Mammary microvascular endothelial cell (primary cell): Measurements from ENCODE around the gene KDM2A. TPM values are rescaled to one million over a fixed set of nuclear protein-coding genes. Genes with fewer than 3 reads are reported as not detected.

Experiments used
- total RNA-seq: library from RNA; depleted of rRNA; stranded (reverse); fragments of >200 nt; gene quantifications from 2 replicates; pipeline ENCODE4 v1.2.3, GENCODE V29; 2015

KDM2A gene
- 28.8 and 28.9 TPM in 2 replicates for total RNA-seq

DNA sequence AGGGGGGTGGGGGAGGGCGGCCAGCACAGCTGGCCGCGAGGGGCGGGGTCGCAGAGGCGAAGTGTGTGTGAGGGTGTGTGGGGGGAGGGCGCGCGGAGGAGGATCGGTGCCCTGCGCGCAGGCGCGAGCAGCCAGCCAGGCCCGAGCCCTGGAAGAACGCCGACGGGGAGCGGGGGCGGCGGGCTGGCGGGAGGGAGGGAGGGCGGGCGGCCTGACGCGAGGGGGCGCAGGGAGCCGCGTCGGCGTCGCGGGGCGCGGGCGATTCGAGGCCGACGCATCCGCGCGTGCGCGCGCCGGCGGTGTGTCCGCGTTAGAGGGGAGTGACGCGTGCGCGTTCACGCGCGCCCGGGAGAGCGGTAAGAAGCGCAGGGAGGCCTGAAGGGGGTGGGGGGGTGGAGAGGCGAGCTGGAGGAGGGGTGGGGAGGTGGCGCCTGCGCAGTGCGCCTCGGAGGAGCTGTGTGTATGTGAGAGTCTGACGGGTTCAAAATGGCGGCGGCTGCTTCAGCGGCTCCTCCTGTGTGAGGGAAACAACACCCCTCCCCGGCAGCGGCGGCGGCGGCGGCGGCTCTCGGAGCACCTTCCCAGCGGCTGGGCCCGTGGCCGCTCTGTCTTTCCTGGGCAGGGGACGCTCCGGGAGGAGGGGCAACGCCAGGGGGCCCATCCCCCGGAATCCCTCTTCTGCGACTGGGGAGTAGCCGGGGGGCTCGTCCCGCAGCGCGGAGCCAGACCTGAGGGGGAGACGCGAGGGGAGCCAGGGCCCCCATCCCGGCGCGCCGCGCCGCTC is at the start of gene KDM2A:
KDM2A (plus strand) TSS at position 463 of the 784 bp plus-strand sequence. CDS start 2,054 bp downstream, outside the sequence.

DNA sequence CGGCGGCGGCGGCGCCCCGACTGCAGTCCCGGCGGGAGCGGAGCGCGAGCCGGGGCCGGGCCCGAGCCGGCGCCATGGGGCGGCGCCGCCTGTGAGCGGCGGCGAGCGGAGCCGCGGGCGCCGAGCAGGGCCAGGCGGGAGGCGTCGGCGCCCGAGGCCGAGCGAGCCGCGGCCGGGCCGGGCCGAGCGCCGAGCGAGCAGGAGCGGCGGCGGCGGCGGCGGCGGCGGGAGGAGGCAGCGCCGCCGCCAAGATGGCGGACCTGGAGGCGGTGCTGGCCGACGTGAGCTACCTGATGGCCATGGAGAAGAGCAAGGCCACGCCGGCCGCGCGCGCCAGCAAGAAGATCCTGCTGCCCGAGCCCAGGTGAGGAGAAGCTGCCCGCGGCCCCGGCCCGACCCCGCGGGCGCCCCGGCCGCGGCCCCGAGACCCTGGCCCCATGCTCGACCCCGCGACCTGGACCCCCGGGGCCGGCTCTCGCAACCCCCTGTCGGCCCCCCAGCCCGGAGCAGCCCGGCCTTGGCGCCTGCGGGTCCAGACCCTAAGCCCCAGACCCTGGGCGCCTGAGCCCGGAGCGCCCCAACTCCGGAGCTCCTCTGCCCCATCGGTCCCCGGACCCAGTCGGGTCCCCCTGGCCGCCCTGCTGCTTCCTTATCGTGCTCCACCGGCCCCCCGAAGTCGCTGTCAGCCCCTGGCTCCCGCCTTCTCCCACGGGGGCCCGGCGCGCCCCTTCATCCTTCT is 147.6 kb downstream of the KDM2A start, which contains the start of gene GRK2:
GRK2 (plus strand) TSS at position 25 of the 739 bp plus-strand sequence; CDS start at position 252, 227 bp downstream.

DNA sequence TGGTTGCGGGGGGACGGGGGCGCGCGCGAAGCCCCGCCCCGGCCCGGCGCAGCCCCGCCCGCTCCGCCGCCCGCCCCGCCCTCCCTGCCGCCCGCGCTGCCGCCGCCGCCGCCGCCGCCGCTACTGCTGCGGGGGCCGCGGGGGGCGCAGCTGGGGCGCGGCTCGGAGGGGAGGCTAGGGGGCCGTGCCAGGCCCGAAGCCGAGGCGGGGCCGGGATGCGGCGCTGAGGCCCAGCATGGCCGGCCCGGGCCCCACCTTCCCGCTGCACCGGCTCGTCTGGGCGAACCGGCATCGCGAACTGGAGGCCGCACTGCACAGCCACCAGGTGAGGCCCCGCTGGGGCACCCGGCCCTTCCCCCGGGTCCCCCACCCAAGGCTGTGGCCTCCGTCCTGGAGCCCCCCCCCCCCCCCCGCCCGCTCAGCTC is 170.2 kb downstream of the KDM2A start, which contains the start of gene ANKRD13D:
ANKRD13D (plus strand) TSS at position 78 of the 425 bp plus-strand sequence; CDS start at position 236, 158 bp downstream.

DNA sequence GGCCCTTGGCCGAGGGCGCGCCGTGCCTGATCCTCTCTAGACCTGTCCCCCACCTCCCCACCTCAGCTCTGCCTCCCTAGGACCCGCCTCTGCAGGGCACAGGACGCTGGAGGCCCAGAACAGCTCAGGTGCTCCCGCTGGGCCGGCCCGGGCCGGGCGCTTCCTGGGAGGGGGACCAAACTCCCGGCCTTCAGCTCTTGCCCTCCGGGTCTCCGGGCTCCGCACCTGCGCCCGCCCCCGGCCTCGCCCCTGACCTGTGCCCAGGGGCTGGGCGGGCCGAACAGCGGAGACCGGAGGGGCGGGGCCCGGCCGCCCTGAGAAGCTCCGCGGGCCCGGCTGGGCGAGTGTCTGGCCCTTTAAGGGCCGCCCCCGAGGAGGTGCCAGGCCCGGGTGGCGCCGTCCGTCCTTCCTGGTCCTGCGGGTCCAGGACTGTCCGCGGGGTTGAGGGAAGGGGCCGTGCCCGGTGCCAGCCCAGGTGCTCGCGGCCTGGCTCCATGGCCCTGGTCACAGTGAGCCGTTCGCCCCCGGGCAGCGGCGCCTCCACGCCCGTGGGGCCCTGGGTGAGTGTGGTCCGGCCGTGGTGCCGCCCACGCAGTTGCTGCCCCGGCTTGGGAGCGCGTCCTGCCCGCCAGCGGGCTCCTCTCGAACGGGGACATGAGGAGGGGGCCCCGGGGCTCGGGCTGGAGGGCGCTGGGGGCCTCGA is 184.2 kb downstream of the KDM2A start, which contains the start of gene SSH3:
SSH3 (plus strand) TSS at position 399 of the 703 bp plus-strand sequence; CDS start at position 495, 96 bp downstream.

Other genes with a start within 250 kb of the KDM2A start
- gene PC, start 160.9 kb upstream of the KDM2A start, total RNA-seq: 10.2 and 11.1 TPM in 2 replicates
- not detected in 2 replicates for gene C11orf86, start 144.0 kb upstream of the KDM2A start, total RNA-seq
- not detected in 2 replicates for gene SYT12, start 96.1 kb upstream of the KDM2A start, total RNA-seq
- gene RHOD, start 62.4 kb upstream of the KDM2A start, total RNA-seq: 16.4 and 26.0 TPM in 2 replicates
- gene GRK2, start 147.2 kb downstream of the KDM2A start, total RNA-seq: 43.1 and 47.3 TPM in 2 replicates
- gene ANKRD13D, start 170.0 kb downstream of the KDM2A start, total RNA-seq: 19.1 and 24.3 TPM in 2 replicates
- 12.5 and 24.0 TPM in 2 replicates for gene SSH3, start 184.3 kb downstream of the KDM2A start, total RNA-seq
- gene POLD4, start 234.3 kb downstream of the KDM2A start, total RNA-seq: 89.9 and 100 TPM in 2 replicates